Measurements from ENCODE around the gene KY. TPM values are rescaled to one million over a fixed set of nuclear protein-coding genes. Genes with fewer than 3 reads are reported as not detected.

KY gene
- total RNA-seq, 3 donors from 2014 or later, result 0.14 to 3.7 (median 0.14) TPM

DNA sequence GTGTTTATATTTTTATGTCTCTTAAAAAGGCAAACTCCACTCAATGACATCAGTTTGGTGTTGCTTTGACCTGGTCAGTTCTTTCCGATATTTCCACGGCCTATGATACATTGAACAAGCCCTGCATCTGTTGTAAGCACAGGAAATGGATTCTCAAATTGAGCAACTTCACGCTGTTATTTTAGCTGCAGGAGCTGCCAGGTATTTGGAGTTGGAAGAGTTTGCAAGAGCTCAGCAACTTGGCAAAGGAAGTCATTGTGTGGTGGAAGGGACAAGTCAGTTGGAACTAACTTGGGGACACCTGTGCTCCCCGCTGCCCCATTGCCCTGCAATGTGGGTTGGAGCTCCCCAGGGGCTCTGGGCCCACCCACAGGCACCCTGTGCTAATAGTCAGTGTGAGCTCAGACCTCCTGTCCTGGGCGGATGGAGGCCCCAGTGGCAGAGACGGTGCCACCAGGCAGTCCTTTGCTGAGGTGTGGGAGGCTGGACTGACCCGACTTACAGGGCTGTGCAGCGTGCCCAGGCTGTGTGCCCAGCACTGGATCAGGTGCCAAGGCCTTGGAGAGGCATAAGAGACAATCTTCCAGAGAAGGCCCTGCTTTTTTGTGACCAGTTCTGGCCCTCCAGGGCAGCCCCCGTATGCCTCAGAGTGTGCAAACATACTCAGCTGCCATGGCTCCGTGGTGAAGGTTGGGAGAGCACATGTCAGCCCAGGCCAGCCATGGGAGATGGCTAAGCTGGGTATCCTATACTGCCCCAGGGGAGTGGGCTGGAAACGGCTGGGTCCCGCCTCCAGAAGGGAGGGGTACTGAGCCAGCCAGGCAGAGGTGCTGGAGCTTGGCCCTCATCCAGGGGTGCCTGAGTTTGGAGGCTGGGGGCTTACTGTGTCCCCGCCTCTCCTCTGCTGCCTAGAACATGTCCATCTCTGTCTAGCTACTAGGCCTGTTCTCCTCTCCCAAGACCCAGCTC lies 43.5 kb downstream of the KY start:
- no peak for DNase-seq
- TF ChIP-seq, protein P1, sequence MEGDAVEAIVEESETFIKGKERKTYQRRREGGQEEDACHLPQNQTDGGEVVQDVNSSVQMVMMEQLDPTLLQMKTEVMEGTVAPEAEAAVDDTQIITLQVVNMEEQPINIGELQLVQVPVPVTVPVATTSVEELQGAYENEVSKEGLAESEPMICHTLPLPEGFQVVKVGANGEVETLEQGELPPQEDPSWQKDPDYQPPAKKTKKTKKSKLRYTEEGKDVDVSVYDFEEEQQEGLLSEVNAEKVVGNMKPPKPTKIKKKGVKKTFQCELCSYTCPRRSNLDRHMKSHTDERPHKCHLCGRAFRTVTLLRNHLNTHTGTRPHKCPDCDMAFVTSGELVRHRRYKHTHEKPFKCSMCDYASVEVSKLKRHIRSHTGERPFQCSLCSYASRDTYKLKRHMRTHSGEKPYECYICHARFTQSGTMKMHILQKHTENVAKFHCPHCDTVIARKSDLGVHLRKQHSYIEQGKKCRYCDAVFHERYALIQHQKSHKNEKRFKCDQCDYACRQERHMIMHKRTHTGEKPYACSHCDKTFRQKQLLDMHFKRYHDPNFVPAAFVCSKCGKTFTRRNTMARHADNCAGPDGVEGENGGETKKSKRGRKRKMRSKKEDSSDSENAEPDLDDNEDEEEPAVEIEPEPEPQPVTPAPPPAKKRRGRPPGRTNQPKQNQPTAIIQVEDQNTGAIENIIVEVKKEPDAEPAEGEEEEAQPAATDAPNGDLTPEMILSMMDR (IDR thresholded peaks at IDR 0.05), result no peak
- intact Hi-C loops (cut with DNase I, micrococcal nuclease), result loop anchor here in 1 of 2 donors (10.0 kb wide), 1 partner anchor 1287 kb away; no protein-coding TSS in a partner anchor

DNA sequence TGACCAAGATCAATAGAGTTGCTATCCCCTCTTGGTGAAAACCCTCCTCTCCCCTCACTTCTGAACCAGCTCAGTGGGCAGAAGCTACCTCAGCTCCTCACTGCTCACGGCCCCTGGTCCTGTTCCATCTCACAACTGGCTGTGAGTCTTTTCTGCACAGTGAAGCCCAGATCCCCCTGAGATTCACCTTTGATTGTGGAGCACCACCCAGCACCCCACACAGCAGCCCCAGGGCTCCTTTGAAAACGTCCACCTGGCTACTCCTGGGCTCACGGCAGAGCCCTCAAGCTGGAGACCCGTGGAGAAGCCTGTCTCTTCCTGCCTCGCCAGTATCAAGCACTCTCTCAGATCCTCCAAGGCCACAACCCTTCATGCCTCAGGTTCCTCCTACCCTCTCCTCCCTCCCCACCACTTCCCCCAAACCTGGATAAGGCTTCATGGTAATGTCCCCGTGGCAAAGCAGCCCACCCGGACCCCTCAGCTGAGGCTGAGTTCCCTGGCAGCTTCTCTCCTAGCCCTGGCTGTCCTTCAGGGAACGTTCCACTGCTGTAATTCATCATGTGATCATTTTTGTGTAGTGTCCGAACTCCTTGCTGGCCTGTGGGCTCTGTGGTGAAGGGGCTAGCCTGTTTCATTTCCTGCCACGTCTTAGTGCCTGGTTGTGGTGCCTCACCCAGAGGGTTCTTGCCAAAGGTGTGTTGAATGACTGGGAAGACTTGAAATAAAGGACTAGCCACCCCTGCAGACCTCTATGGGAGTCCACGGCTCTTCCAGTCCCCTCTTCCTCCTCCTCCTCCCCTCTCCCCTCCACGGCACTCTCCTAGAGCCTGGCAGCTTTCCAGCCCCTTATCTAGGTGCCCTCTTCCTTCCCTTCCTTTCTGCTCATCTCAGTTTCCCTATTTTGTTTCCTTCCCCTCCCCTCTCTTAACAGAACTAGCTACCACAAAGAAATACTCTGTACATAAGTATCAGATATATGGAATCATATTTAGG lies 44.5 kb downstream of the KY start:
- DNase-seq, result no peak
- H3K9me3 ChIP-seq, result no peaks in the 10 kb centered on the region
- no peak overlapping the region for H3K4me3 ChIP-seq
- no peaks in the 10 kb centered on the region for H3K4me1 ChIP-seq (ENCODE audit: low read depth)
- TF ChIP-seq, protein P1 (IDR thresholded peaks at IDR 0.05), result no peak
- intact Hi-C loops (cut with DNase I, micrococcal nuclease), result loop anchor here in 1 of 2 donors (10.0 kb wide), 1 partner anchor 1288 kb away; no protein-coding TSS in a partner anchor
- ATAC-seq, result no peak
- H3K36me3 ChIP-seq (ENCODE audit: low read depth), result no peaks in the 10 kb centered on the region

More for the DNA sequence above, 43.5 kb downstream of the KY start:
- H3K4me1 ChIP-seq (ENCODE audit: low read depth), result no peaks in the 10 kb centered on the region
- no peaks in the 10 kb centered on the region for H3K36me3 ChIP-seq (ENCODE audit: low read depth)
- H3K9me3 ChIP-seq, result no peaks in the 10 kb centered on the region
- no peak for ATAC-seq
- H3K4me3 ChIP-seq, result no peak overlapping the region

DNA sequence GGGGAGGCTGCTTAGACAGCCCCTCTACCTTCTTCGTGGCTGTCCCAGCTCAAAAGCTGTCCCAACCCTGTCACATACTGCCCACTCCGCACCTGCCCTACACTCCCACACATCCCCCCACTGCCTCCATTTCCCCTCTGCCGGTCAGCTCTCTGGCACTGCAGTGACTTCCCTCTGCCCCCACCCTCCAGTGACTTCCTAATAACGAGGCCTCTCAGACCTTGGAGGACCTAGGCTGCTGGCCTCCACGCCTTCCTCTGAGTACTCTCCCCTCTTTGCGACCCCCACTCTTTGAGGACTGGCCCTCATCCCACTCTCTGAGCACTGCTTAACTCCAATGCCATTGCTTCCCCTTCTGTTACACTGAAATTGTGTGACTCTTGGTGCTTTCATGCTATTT lies 45.3 kb downstream of the KY start:
- ATAC-seq (no peak), DNase-seq (no peak)
- TF ChIP-seq, protein P1 (IDR thresholded peaks at IDR 0.05), result no peak
- intact Hi-C loops (cut with DNase I, micrococcal nuclease), result loop anchor here in 1 of 2 donors (10.0 kb wide), 1 partner anchor 1289 kb away; no protein-coding TSS in a partner anchor
- Histone ChIP-seq H3K4me1 (ENCODE audit: low read depth) (no peaks in the 10 kb centered on the region), H3K4me3 (no peak overlapping the region), H3K9me3 (no peaks in the 10 kb centered on the region), H3K36me3 (ENCODE audit: low read depth) (no peaks in the 10 kb centered on the region)

DNA sequence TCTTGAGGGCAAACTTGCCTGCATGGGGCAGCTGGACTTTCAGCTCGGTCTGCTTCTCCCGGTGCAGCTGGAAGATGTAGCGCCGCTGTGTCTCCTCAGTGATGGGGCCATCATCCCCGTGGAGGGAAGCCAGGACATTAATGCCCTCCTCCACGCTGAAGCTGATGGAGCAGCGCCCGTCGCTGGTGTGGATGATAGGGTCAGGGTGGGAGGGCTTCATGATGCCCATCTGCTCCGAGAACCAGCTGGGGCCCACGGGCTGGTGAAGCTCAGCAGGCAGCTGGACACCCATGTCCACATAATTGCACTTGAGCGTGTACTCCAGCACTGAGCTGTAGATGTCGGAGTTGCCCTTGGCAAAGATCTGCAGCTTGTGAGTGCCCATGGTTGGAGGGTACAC lies 46.9 kb downstream of the KY start:
- no peaks in the 10 kb centered on the region for H3K4me1 ChIP-seq (ENCODE audit: low read depth)
- ATAC-seq, result no peak
- no peaks in the 10 kb centered on the region for H3K9me3 ChIP-seq
- DNase-seq, result no peak
- TF ChIP-seq, protein P1 (IDR thresholded peaks at IDR 0.05), result no peak
- H3K36me3 ChIP-seq (ENCODE audit: low read depth), result no peaks in the 10 kb centered on the region
- H3K4me3 ChIP-seq, result no peak overlapping the region
- intact Hi-C loops (cut with DNase I, micrococcal nuclease), result loop anchor here in 1 of 2 donors (10.0 kb wide), 1 partner anchor 1291 kb away; no protein-coding TSS in a partner anchor

DNA sequence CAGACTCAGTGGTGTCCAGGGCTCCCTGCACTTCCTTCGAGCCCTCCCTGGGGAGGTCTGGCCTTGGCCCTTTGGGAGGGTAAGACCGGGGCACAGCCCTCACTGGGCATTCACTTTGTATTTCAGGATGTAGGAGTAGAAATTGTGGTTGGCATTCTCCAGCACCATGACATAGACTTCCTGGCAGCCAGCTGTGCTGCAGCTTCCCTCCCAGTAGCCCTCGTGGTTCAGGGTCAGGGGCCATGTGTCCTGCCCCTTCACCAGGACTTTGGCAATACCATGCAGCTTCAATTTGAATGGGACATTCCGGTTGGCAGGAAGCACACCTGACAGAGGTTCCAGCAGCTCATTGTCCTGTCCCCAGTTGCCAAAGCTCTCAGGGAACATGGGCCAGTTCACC lies 47.3 kb downstream of the KY start:
- intact Hi-C loops (cut with DNase I, micrococcal nuclease), result loop anchor here in 1 of 2 donors (10.0 kb wide), 1 partner anchor 1291 kb away; no protein-coding TSS in a partner anchor
- TF ChIP-seq, protein P1 (IDR thresholded peaks at IDR 0.05), result no peak
- Histone ChIP-seq H3K4me3 (no peak overlapping the region), H3K36me3 (ENCODE audit: low read depth) (no peaks in the 10 kb centered on the region), H3K4me1 (ENCODE audit: low read depth) (no peaks in the 10 kb centered on the region), H3K9me3 (no peaks in the 10 kb centered on the region)
- no peak for ATAC-seq
- no peak for DNase-seq
